HL-60/S4 treated with phorbol 12-myristate 13-acetate at 8.2 ng/mL for 4 days and 3 days (cell line): Measurements from ENCODE around the gene DMXL1.
"Not testable (repeated sequence)": the region's sequence is repeated elsewhere in the genome, so short reads cannot be mapped to it uniquely, and the experiment has no call there.

Source experiments
- in situ Hi-C: fragments of 300-500 bp; cut with MboI; formaldehyde crosslinking; loops from 2 replicates; pipeline ENCODE4 v1.15.0; 2022; ENCODE audit warnings: low sequenced_read_pairs

The DMXL1 gene

GRCh38 chr5:119190470-119191095 lies 119.7 kb downstream of the DMXL1 start:
- in situ Hi-C loops, result no loop called here

- in situ Hi-C loops, result no loop called here
These were observed 121.1 kb downstream of the DMXL1 start for GRCh38 chr5:119191944-119192343.

- in situ Hi-C loops, result no loop called here
These were observed 129.9 kb downstream of the DMXL1 start for GRCh38 chr5:119200795-119201194.

- in situ Hi-C loops, result no loop called here
These were observed 136.2 kb downstream of the DMXL1 start for GRCh38 chr5:119207105-119207504.

GRCh38 chr5:119212026-119212425 lies 141.1 kb downstream of the DMXL1 start:
- in situ Hi-C loops, result no loop called here

GRCh38 chr5:119212676-119213075 lies 141.8 kb downstream of the DMXL1 start:
- in situ Hi-C loops, result no loop called here

- in situ Hi-C loops, result no loop called here
These were observed 146.3 kb downstream of the DMXL1 start for GRCh38 chr5:119217183-119217582.

GRCh38 chr5:119218830-119219782 lies 148.2 kb downstream of the DMXL1 start:
- in situ Hi-C loops, result no loop called here

- in situ Hi-C loops, result no loop called here
These were observed 149.8 kb downstream of the DMXL1 start for GRCh38 chr5:119220576-119221197.

GRCh38 chr5:119221330-119221729 lies 150.4 kb downstream of the DMXL1 start:
- in situ Hi-C loops, result no loop called here

GRCh38 chr5:119229950-119230349 lies 159.1 kb downstream of the DMXL1 start:
- in situ Hi-C loops, result no loop called here

- in situ Hi-C loops, result no loop called here
These were observed 167.6 kb downstream of the DMXL1 start for GRCh38 chr5:119238265-119239118.

GRCh38 chr5:119239119-119239417 lies 168.2 kb downstream of the DMXL1 start:
- in situ Hi-C loops, result no loop called here

GRCh38 chr5:119239826-119240225 lies 168.9 kb downstream of the DMXL1 start:
- in situ Hi-C loops, result not testable (repeated sequence)

- in situ Hi-C loops, result no loop called here
These were observed 173.0 kb downstream of the DMXL1 start for GRCh38 chr5:119243888-119244287.

GRCh38 chr5:119250946-119251901 lies 180.3 kb downstream of the DMXL1 start:
- in situ Hi-C loops, result no loop called here

- in situ Hi-C loops, result no loop called here
These were observed 184.9 kb downstream of the DMXL1 start for GRCh38 chr5:119255571-119256356.

- in situ Hi-C loops, result no loop called here
These were observed 186.7 kb downstream of the DMXL1 start for GRCh38 chr5:119257613-119258012.

- in situ Hi-C loops, result no loop called here
These were observed 192.8 kb downstream of the DMXL1 start for GRCh38 chr5:119263639-119264038.
